Esophagus squamous epithelium (tissue), 4 donors: ENCODE data around the gene NRARP.

Experiments used
- POLR2A ChIP-seq, 4 donors: fragments of 450-650 bp; IDR thresholded peaks; one replicate each; pipeline ENCODE4 v1.6.1; 2017; ENCODE audit warnings: antibody characterized with exemption in 4 of 4, mild to moderate bottlenecking in 4 of 4, moderate library complexity in 3 of 4
- TF ChIP-seq, protein P1 (sequence below), 6 experiments: fragments of 450-650 bp in 4 of 6; fragments of 200-600 bp in 2 of 6; sonication (generic) in 2 of 6; IDR thresholded peaks; one replicate each; pipeline ENCODE4 v1.5.1; 2016 to 2019; ENCODE audit warnings: antibody characterized with exemption in 6 of 6, mild to moderate bottlenecking in 4 of 6, moderate library complexity in 4 of 6

GRCh38 chr9:137270929-137271695 is 31.0 kb downstream of the NRARP start:
- TF ChIP-seq, protein P1, sequence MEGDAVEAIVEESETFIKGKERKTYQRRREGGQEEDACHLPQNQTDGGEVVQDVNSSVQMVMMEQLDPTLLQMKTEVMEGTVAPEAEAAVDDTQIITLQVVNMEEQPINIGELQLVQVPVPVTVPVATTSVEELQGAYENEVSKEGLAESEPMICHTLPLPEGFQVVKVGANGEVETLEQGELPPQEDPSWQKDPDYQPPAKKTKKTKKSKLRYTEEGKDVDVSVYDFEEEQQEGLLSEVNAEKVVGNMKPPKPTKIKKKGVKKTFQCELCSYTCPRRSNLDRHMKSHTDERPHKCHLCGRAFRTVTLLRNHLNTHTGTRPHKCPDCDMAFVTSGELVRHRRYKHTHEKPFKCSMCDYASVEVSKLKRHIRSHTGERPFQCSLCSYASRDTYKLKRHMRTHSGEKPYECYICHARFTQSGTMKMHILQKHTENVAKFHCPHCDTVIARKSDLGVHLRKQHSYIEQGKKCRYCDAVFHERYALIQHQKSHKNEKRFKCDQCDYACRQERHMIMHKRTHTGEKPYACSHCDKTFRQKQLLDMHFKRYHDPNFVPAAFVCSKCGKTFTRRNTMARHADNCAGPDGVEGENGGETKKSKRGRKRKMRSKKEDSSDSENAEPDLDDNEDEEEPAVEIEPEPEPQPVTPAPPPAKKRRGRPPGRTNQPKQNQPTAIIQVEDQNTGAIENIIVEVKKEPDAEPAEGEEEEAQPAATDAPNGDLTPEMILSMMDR (IDR thresholded peaks at IDR 0.05): no peak
- TF ChIP-seq POLR2A (IDR thresholded peaks at IDR 0.05): no peak
